Measurements from ENCODE around the gene PCBP3.
"Not testable (repeated sequence)": the region's sequence is repeated elsewhere in the genome, so short reads cannot be mapped to it uniquely, and the experiment has no call there.

Gene PCBP3

GRCh38 chr21:45872471-45872870 lies 228.9 kb downstream of the PCBP3 start:
- no peak for DNase-seq

- no peak for DNase-seq
These were observed 229.4 kb downstream of the PCBP3 start for GRCh38 chr21:45872902-45873301.

- no peak for DNase-seq
These were observed 229.9 kb downstream of the PCBP3 start for GRCh38 chr21:45873418-45873817.

GRCh38 chr21:45873866-45874265 lies 230.3 kb downstream of the PCBP3 start:
- no peak for DNase-seq

GRCh38 chr21:45874716-45875415 lies 231.3 kb downstream of the PCBP3 start:
- no peak for DNase-seq

GRCh38 chr21:45875416-45875760 lies 231.9 kb downstream of the PCBP3 start:
- no peak for DNase-seq

- DNase-seq, result no peak
These were observed 232.4 kb downstream of the PCBP3 start for GRCh38 chr21:45875881-45876280.

- peak in 2 of 56 donors; percentile 10 to 19 for DNase-seq
These were observed 233.1 kb downstream of the PCBP3 start for GRCh38 chr21:45876381-45877170.

- no peak for DNase-seq
These were observed 233.6 kb downstream of the PCBP3 start for GRCh38 chr21:45877171-45877438.

GRCh38 chr21:45877821-45878469 lies 234.4 kb downstream of the PCBP3 start:
- no peak for DNase-seq

GRCh38 chr21:45880097-45881068 lies 236.9 kb downstream of the PCBP3 start:
- peak in 32 of 56 donors; percentile 7 to 82 (median 32) for DNase-seq

- DNase-seq, result peak in 3 of 56 donors; percentile 11 to 32 (median 31)
These were observed 239.1 kb downstream of the PCBP3 start for GRCh38 chr21:45882645-45883044.

- no peak for DNase-seq
These were observed 239.6 kb downstream of the PCBP3 start for GRCh38 chr21:45883090-45883489.

GRCh38 chr21:45885597-45885929 lies 242.0 kb downstream of the PCBP3 start:
- no peak for DNase-seq

- DNase-seq, result not testable (repeated sequence)
These were observed 242.5 kb downstream of the PCBP3 start for GRCh38 chr21:45885930-45886601.

GRCh38 chr21:45886610-45887026 lies 243.1 kb downstream of the PCBP3 start:
- DNase-seq, result no peak

GRCh38 chr21:45887120-45887611 lies 243.6 kb downstream of the PCBP3 start:
- DNase-seq, result peak in 42 of 56 donors; percentile 6 to 72 (median 42)

GRCh38 chr21:45887788-45888187 lies 244.3 kb downstream of the PCBP3 start:
- DNase-seq, result no peak

GRCh38 chr21:45888386-45889009 lies 245.0 kb downstream of the PCBP3 start:
- peak in 1 of 56 donors; percentile 25 for DNase-seq

GRCh38 chr21:45889256-45889655 lies 245.7 kb downstream of the PCBP3 start:
- DNase-seq, result no peak
